Endothelial cell (in vitro differentiated cells): ENCODE results near the gene KCNMB4. TPM values are rescaled to one million over a fixed set of nuclear protein-coding genes. Genes with fewer than 3 reads are reported as not detected.

Experiments used
- DNase-seq: peaks from one replicate; pipeline ENCODE4 v3.0.0; 2021; ENCODE audit warnings: low spot score
- H3K27ac Mint-ChIP-seq: one replicate; pipeline ENCODE4 v1.8.0; 2021; ENCODE audit warnings: mixed read lengths, inconsistent platforms; ENCODE audit not compliant: unreplicated experiment
- H3K27me3 Mint-ChIP-seq: one replicate; pipeline ENCODE4 v1.8.0; 2021; ENCODE audit warnings: mild to moderate bottlenecking, moderate library complexity, mixed read lengths, inconsistent platforms; ENCODE audit not compliant: unreplicated experiment
- H3K36me3 Mint-ChIP-seq: one replicate; pipeline ENCODE4 v1.8.0; 2021; ENCODE audit warnings: mild to moderate bottlenecking, low read depth, mixed read lengths, inconsistent platforms; ENCODE audit not compliant: unreplicated experiment
- H3K4me1 Mint-ChIP-seq: one replicate; pipeline ENCODE4 v1.8.0; 2021; ENCODE audit warnings: mild to moderate bottlenecking, mixed read lengths, inconsistent platforms; ENCODE audit not compliant: unreplicated experiment
- H3K4me3 Mint-ChIP-seq: one replicate; pipeline ENCODE4 v1.8.0; 2021; ENCODE audit warnings: mild to moderate bottlenecking, mixed read lengths, inconsistent platforms; ENCODE audit not compliant: unreplicated experiment
- H3K9me3 Mint-ChIP-seq: one replicate; pipeline ENCODE4 v1.8.0; 2021; ENCODE audit warnings: mixed read lengths, inconsistent platforms; ENCODE audit not compliant: unreplicated experiment
- CTCF ChIP-seq: fragments of 200-600 bp; sonication (generic); IDR thresholded peaks from one replicate; pipeline ENCODE4 v1.5.0; 2021; ENCODE audit warnings: antibody characterized with exemption; ENCODE audit not compliant: unreplicated experiment
- total RNA-seq: library from RNA; stranded (reverse); fragmentation: NEBNext Ultra II Directional; extraction: Animal tissue kit (Norgen Biotek cat#: 25700); gene quantifications from one replicate; pipeline ENCODE4 v1.2.1, GENCODE V29; 2021; ENCODE audit not compliant: unreplicated experiment

KCNMB4 gene
- total RNA-seq, 1 donor from 2014 or later: 17.4 TPM

DNA sequence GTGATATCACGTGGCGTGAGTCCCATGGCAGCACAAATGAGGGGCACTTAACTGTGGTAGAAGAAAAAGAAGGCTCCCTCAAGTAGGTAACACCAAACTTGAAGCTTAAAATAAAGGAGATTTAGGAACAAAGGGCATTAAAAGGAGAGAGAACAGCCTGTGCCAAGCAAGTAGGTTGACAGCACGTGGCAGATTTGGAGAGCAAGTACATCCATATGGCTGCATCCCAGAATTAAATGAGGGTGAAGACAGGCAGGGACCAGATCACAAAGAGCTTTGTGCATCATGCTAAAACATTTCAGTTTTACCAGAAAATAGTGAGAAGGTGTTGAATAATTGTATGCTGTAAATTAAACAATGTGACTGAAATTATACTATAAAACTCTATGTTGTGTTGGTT is 32.8 kb downstream of the KCNMB4 start:
- no peak overlapping the region for H3K4me3 Mint-ChIP-seq
- H3K4me1 Mint-ChIP-seq: no peaks in the 10 kb centered on the region
- DNase-seq: no peak
- H3K27ac Mint-ChIP-seq: no peak overlapping the region
- no peaks in the 10 kb centered on the region for H3K9me3 Mint-ChIP-seq
- peaks cover 18% of the 10 kb centered on the region for H3K36me3 Mint-ChIP-seq
- no peak for TF ChIP-seq CTCF
- no peaks in the 10 kb centered on the region for H3K27me3 Mint-ChIP-seq

DNA sequence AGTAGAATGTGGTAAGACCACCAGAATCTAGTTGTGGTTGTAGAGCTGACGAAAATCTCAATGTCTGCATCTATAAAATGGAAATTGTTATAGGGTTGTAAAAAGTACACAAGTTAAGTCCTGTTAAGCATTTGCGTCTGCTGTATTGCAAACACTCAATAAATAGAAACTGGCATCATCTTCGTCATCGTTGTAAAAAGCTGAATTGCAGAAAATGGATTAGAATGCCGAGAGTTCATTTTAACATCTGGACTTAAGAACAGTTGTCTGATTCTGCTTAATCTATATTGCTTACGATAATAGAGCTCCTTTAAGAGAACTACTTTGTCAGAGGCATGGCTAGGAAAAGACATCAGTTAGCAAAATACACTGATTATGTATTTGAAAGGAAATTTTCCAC is 33.2 kb downstream of the KCNMB4 start:
- no peaks in the 10 kb centered on the region for H3K9me3 Mint-ChIP-seq
- H3K4me3 Mint-ChIP-seq: no peak overlapping the region
- DNase-seq: no peak
- H3K4me1 Mint-ChIP-seq: no peaks in the 10 kb centered on the region
- H3K36me3 Mint-ChIP-seq: peaks cover 18% of the 10 kb centered on the region
- no peaks in the 10 kb centered on the region for H3K27me3 Mint-ChIP-seq
- H3K27ac Mint-ChIP-seq: no peak overlapping the region
- no peak for TF ChIP-seq CTCF

- Mint-ChIP-seq H3K27me3 (no peaks in the 10 kb centered on the region), H3K27ac (no peak overlapping the region), H3K4me3 (no peak overlapping the region), H3K4me1 (no peaks in the 10 kb centered on the region), H3K9me3 (no peaks in the 10 kb centered on the region), H3K36me3 (peaks cover 24% of the 10 kb centered on the region)
- no peak for TF ChIP-seq CTCF
- no peak for DNase-seq
These were observed 34.0 kb downstream of the KCNMB4 start for GRCh38 chr12:70400124-70400523.

GRCh38 chr12:70402597-70402996 is 36.5 kb downstream of the KCNMB4 start:
- DNase-seq: no peak
- no peaks in the 10 kb centered on the region for H3K9me3 Mint-ChIP-seq
- peaks cover 41% of the 10 kb centered on the region for H3K36me3 Mint-ChIP-seq
- H3K4me1 Mint-ChIP-seq: no peaks in the 10 kb centered on the region
- no peak for TF ChIP-seq CTCF
- H3K27me3 Mint-ChIP-seq: no peaks in the 10 kb centered on the region
- H3K27ac Mint-ChIP-seq: no peak overlapping the region
- no peak overlapping the region for H3K4me3 Mint-ChIP-seq

DNA sequence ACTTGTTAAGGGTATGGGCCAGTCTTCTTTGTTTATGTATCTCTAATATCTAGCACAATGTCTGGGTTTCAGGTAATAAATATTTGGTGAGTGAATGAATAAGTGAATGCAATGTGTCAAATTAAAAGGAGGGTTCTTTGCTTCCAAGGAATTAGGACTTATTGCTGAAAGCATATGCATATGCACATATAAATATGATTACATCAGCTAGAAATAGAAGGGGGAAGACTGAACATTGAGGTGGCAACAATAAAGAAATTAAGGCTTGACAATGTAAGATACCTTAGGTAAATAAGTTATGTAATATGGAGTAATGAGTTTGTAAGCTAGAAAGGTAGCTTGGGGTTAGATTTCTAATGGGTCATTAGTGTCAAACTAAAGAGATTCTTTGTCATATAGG is 37.7 kb downstream of the KCNMB4 start:
- H3K9me3 Mint-ChIP-seq: no peaks in the 10 kb centered on the region
- H3K36me3 Mint-ChIP-seq: peaks cover 45% of the 10 kb centered on the region
- no peak for TF ChIP-seq CTCF

More for the DNA sequence above, 37.7 kb downstream of the KCNMB4 start:
- Mint-ChIP-seq H3K27me3 (no peaks in the 10 kb centered on the region), H3K4me3 (no peak overlapping the region), H3K4me1 (no peaks in the 10 kb centered on the region), H3K27ac (no peak overlapping the region)
- no peak for DNase-seq
